GM12801 (cell line): ENCODE measurements around the gene PCGF1.

Source experiments
- TF ChIP-seq, protein P1 (sequence below): IDR thresholded peaks from one replicate; pipeline ENCODE4 v1.5.1; 2011; ENCODE audit warnings: control low read depth; ENCODE audit not compliant: insufficient read length; ENCODE audit errors: extremely low read depth

PCGF1 gene

DNA sequence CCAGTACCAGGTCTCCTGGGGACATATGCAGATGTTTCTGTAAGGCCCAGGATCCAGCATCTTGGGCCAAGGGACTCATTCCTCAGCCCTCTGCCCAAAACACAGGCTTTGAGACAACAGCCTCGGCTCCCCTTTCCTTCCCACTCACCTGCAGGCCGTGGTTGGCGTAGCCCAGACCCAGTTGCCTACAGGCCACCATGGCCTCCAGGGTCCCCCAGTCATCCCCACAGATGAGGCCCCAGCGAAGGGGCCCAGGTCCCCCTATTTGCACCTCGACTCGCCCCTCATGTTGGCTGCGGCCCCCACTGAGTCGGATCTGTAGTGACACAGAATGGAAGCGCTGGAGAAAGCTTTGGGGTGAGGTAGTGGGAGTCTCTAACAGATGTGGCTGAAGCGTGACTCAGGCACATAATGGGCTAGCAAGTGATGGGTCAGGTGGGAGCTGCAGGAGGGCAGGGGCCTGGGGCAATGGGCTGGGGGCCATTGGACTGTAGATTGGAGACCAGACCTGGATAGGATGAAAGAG is 28.0 kb upstream of the PCGF1 start:
- TF ChIP-seq, protein P1, sequence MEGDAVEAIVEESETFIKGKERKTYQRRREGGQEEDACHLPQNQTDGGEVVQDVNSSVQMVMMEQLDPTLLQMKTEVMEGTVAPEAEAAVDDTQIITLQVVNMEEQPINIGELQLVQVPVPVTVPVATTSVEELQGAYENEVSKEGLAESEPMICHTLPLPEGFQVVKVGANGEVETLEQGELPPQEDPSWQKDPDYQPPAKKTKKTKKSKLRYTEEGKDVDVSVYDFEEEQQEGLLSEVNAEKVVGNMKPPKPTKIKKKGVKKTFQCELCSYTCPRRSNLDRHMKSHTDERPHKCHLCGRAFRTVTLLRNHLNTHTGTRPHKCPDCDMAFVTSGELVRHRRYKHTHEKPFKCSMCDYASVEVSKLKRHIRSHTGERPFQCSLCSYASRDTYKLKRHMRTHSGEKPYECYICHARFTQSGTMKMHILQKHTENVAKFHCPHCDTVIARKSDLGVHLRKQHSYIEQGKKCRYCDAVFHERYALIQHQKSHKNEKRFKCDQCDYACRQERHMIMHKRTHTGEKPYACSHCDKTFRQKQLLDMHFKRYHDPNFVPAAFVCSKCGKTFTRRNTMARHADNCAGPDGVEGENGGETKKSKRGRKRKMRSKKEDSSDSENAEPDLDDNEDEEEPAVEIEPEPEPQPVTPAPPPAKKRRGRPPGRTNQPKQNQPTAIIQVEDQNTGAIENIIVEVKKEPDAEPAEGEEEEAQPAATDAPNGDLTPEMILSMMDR: no peak

DNA sequence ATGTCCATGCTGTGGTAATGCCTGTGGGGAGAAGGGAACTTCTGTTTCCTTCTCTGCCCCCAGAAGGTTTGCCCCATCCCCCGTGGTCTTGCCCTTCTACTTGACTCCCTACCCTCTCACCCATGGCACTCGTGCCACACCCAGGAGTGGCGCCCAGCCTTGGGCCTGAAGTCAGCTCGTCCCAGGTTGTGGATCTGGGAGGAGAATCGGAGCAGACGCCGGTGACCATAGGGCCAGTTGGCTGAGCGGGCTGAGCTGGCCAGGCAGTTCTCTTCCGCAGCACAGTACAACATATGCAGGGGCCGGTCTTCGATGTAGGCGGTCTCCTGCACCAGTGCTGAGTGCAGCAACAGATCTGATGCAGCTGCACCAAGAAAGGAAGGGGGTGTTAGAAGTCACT is 26.9 kb upstream of the PCGF1 start:
- TF ChIP-seq, protein P1: no peak

DNA sequence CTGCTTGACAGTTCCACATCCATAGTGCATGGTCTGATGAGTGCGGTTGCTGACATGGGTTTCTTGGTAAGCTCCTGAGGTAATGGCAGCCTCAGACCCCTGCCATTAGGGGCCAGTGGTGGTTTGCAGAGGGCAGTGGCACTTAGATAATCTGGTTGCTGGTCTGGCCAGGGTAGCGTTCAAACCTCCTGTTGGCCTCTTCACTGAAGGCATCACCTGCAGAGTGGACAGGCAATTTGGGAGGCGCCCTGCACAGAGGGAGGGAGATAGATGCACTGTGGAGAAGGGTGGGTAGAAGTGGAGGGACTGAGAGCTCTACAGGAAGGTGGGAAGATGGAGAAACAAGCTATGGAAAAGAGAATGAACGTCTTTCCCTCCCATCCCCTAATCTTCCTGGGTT is 26.0 kb upstream of the PCGF1 start:
- TF ChIP-seq, protein P1: no peak

DNA sequence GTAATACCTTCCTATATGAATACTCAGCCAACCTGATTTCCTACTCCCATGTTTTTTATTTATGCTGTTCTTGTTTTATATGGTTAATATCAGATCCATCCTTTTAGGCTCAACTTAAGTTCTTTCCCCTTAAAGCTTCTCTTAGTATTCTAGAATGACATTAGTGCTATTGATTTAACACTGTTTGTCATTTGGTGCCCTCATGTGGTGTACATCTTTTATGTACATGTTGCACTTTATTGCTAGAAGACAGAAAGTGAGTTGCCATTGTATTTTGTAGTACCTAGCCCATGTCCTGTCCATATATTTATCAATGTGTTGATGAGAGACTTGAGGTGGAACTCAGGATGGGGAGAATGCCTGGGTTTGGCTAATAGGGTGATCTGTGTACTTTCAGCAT is 24.7 kb upstream of the PCGF1 start:
- TF ChIP-seq, protein P1: no peak

DNA sequence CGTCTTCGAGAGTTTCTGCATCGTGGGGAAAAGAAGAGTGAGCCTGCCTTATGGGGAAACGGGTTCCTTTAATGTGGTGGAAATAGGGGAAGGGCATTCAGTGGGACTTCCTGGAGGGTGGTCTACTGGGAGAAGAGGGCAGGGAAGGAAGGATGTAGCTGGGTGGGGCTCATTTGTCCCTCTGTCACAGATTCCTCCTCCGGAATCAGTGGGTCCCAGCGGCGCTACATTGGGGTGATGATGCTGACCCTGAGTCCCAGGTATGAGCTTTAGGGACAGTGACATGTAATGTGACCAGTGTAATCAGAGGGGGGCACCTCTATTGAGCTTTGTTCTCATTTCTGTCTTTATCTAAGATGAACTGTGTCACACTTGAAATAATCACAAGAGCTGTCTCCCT is 24.2 kb upstream of the PCGF1 start:
- TF ChIP-seq, protein P1: no peak

DNA sequence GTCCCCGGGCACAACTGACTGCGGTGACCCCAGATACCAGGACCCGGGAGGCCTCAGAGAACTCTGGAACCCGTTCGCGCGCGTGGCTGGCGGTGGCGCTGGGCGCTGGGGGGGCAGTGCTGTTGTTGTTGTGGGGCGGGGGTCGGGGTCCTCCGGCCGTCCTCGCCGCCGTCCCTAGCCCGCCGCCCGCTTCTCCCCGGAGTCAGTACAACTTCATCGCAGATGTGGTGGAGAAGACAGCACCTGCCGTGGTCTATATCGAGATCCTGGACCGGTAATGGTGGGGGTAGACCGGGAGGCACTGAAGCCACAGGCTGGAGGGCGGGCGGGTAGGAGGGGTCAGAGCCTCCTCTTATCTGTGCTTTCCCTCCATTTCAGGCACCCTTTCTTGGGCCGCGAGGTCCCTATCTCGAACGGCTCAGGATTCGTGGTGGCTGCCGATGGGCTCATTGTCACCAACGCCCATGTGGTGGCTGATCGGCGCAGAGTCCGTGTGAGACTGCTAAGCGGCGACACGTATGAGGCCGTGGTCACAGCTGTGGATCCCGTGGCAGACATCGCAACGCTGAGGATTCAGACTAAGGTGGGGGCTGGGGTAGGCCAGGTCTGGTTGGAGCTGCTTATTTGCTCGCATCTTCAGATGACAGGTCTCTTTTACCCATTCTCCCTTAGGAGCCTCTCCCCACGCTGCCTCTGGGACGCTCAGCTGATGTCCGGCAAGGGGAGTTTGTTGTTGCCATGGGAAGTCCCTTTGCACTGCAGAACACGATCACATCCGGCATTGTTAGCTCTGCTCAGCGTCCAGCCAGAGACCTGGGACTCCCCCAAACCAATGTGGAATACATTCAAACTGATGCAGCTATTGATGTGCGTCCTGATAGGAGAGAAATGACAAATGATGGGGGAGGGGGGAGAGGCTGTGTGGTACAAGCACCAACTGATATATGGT is 23.0 kb upstream of the PCGF1 start:
- TF ChIP-seq, protein P1: no peak

DNA sequence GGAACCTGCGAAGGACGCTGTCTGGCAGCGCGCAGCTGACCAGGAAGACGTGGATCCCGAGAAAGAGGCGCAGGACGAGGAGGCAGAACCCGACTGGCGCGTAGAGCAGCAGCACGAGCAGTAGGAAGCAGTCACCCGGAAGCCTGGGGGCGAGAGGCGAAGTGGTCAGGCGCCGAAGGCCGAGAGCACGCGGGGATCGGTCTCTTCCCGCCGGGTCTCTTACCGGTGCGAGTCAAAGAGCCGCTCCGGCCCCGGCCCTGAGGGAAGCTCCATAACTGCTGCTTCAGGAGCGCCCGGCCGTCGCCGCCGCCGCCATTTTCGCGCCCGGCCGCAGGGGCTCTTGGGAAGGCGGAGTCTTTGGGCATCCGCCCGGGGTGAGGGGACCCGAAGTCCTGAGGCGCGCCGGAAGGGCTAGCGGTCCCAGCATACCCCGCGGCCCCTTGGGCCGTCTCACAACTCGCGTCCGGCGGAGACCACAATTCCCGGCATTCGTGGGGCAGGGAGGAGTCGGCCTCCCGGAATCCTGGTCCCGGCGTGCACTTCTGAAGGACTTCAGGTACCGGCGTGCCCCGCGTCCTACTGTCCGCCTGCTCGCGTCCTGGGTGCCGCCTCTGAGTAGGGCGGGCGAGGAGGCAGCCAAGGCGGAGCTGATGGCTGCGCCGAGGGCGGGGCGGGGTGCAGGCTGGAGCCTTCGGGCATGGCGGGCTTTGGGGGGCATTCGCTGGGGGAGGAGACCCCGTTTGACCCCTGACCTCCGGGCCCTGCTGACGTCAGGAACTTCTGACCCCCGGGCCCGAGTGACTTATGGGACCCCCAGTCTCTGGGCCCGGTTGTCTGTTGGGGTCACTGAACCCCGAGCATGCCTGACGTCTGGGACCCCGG is 22.1 kb upstream of the PCGF1 start, which contains the start of the genes AUP1 and HTRA2:
AUP1 (minus strand) TSS at position 350 of the 882 bp plus-strand sequence; CDS start at position 273, 77 bp downstream.
HTRA2 (plus strand) TSS at position 577 of the 882 bp plus-strand sequence; CDS start at position 651, 74 bp downstream.
- TF ChIP-seq, protein P1: no peak
